A673 (cell line): Measurements from ENCODE around the gene WNK1.

Source experiments
- CTCF ChIP-seq: fragments of 300-800, 200-600 bp; sonication (generic); conservative IDR thresholded peaks from 2 replicates; pipeline ENCODE4 v1.5.1; 2017; ENCODE audit warnings: low read depth, mild to moderate bottlenecking, antibody characterized with exemption, low read length, moderate library complexity, mixed read lengths
- EZH2 ChIP-seq: fragments of 200-600 bp; sonication (generic); IDR thresholded peaks from 2 replicates; pipeline ENCODE4 v1.6.1; 2017; ENCODE audit warnings: borderline replicate concordance, low read depth, mild to moderate bottlenecking, mixed read lengths, antibody characterized with exemption, low read length; ENCODE audit not compliant: poor library complexity, severe bottlenecking

DNA sequence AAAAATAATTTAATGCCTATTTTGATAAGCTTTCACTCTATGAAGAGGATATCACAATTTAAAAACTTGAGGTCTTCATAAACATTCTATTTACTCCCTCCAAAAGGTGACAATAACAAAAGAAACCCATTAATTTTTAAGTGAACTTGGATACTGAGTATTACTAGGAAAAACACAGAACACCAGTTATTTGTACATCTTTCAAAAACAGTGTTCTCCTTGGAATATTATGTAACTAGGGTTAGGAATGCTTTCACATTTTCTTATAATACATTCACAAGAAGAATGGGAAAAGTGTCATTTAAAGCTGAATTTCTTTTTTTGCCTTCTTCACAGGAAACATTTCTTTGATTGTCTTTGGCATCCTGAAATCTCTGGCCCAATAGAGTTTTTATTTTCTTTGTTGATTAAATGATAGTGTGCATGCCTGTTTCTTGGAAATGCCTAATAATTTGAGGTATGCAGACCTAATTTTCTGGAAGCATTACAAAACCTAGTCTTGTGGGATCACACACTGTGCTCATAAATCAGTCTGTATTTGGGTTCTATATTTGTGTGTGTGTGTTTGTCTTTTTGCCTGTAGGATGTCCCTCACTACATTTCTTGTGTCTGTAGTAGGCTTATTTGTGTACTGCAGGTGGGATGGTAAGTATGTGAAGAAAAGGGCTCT is 76.5 kb downstream of the WNK1 start:
- TF ChIP-seq CTCF (no peak), EZH2 (no peak)
